HEK293 (cell line): Measurements from ENCODE around the gene SLC43A3.

ENCODE experiments used
- YY1 ChIP-seq: fragments of 450-650 bp; formaldehyde crosslinking; IDR thresholded peaks from 2 replicates; pipeline ENCODE4 v1.5.1; 2018; ENCODE audit warnings: missing biosample characterization, missing genetic modification characterization
- ZFP37 ChIP-seq: fragments of 450-650 bp; formaldehyde crosslinking; IDR thresholded peaks from 2 replicates; pipeline ENCODE4 v1.5.1; 2016; ENCODE audit warnings: missing biosample characterization, missing genetic modification characterization
- ZFP69B ChIP-seq: fragments of 450-650 bp; formaldehyde crosslinking; IDR thresholded peaks from 2 replicates; pipeline ENCODE4 v1.5.1; 2016; ENCODE audit warnings: missing biosample characterization, missing genetic modification characterization
- ZNF292 ChIP-seq: fragments of 450-650 bp; formaldehyde crosslinking; IDR thresholded peaks from 2 replicates; pipeline ENCODE4 v1.5.1; 2016; ENCODE audit warnings: low read depth, missing biosample characterization, missing genetic modification characterization, borderline replicate concordance
- ZNF362 ChIP-seq: fragments of 450-650 bp; formaldehyde crosslinking; IDR thresholded peaks from 2 replicates; pipeline ENCODE4 v1.5.1; 2016; ENCODE audit warnings: missing biosample characterization, missing genetic modification characterization
- ZNF394 ChIP-seq: fragments of 450-650 bp; formaldehyde crosslinking; IDR thresholded peaks from 2 replicates; pipeline ENCODE4 v1.5.1; 2016; ENCODE audit warnings: missing biosample characterization, missing genetic modification characterization, mild to moderate bottlenecking, moderate library complexity, borderline replicate concordance
- TF ChIP-seq, protein P1 (sequence below): fragments of 450-650 bp; formaldehyde crosslinking; IDR thresholded peaks from 2 replicates; pipeline ENCODE4 v1.5.1; 2016; ENCODE audit warnings: missing biosample characterization, missing genetic modification characterization
- TF ChIP-seq, protein P2 (sequence below): fragments of 450-650 bp; formaldehyde crosslinking; IDR thresholded peaks from 2 replicates; pipeline ENCODE4 v1.5.1; 2016; ENCODE audit warnings: missing biosample characterization, missing genetic modification characterization, borderline replicate concordance

DNA sequence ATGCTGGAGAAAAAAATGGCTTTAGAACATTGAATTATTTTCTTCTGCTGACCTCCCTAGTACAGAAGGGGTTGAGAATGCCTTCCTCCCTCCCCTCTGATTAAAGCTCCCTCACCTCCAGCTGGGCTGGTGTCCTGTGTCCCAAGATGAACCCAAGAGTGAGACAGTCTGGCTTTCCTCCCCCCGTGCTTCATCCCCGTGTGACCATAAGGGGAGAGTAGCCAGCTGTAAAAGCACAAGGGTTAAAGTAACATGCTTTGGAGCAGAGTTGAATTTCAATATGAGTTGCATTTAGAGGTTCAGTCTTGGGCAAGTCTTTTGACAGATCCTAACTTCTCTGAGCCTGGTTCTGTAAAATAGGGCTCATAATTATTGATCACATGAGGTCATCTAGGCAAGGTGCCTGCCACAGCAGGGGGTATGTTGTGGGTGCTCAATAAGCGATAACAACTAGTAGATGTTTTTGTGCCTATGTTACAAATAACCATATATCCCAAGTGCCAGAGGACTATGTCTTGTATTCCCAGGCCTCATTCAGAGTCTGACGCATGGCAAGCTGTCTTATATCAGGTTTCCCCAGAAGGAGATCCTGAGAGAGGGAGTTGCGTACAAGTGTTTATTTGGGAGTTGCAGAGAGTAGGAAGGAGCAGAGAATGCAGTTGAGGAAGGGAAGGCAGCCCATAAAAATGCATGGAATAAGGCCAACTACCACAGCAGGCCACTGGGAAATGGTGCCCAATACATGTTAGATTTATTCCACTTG is 40.6 kb downstream of the SLC43A3 start:
- TF ChIP-seq YY1 (tag by site-specific recombination) (no peak), ZFP37 (tag by site-specific recombination) (no peak), ZNF394 (tag by site-specific recombination) (no peak), ZNF362 (tag by site-specific recombination) (no peak), ZNF292 (no peak), ZFP69B (tag by site-specific recombination) (no peak)
- TF ChIP-seq, protein P1, sequence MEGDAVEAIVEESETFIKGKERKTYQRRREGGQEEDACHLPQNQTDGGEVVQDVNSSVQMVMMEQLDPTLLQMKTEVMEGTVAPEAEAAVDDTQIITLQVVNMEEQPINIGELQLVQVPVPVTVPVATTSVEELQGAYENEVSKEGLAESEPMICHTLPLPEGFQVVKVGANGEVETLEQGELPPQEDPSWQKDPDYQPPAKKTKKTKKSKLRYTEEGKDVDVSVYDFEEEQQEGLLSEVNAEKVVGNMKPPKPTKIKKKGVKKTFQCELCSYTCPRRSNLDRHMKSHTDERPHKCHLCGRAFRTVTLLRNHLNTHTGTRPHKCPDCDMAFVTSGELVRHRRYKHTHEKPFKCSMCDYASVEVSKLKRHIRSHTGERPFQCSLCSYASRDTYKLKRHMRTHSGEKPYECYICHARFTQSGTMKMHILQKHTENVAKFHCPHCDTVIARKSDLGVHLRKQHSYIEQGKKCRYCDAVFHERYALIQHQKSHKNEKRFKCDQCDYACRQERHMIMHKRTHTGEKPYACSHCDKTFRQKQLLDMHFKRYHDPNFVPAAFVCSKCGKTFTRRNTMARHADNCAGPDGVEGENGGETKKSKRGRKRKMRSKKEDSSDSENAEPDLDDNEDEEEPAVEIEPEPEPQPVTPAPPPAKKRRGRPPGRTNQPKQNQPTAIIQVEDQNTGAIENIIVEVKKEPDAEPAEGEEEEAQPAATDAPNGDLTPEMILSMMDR (tag by site-specific recombination): no peak
- TF ChIP-seq, protein P2, sequence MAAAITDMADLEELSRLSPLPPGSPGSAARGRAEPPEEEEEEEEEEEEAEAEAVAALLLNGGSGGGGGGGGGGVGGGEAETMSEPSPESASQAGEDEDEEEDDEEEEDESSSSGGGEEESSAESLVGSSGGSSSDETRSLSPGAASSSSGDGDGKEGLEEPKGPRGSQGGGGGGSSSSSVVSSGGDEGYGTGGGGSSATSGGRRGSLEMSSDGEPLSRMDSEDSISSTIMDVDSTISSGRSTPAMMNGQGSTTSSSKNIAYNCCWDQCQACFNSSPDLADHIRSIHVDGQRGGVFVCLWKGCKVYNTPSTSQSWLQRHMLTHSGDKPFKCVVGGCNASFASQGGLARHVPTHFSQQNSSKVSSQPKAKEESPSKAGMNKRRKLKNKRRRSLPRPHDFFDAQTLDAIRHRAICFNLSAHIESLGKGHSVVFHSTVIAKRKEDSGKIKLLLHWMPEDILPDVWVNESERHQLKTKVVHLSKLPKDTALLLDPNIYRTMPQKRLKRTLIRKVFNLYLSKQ (tag by site-specific recombination): no peak
